Panc1 (cell line): ENCODE measurements around the gene CACTIN. TPM values are rescaled to one million over a fixed set of nuclear protein-coding genes. Genes with fewer than 3 reads are reported as not detected.

ENCODE experiments used
- ATAC-seq: fragments of 200-7000 bp; cut with Tn5 transposase; 2 replicates; pipeline ENCODE4 v1.9.1; 2020; ENCODE audit warnings: mild to moderate bottlenecking, moderate library complexity
- BruUV-seq: library from RNA; stranded (reverse); fragments of 400-500 nt; replicated peaks from 2 replicates; lab custom pipeline; 2021; lab: Mats Ljungman, UMichigan
- CTCF ChIA-PET: fragments of 300-600 bp; sonication (Branson Sonifier 250); formaldehyde crosslinking; loops from one replicate; lab custom pipeline; 2022; ENCODE audit warnings: antibody characterized with exemption; lab: Charles Lee
- POLR2A ChIA-PET: fragments of 300-600 bp; sonication (Branson Sonifier 250); formaldehyde crosslinking; loops from one replicate; lab custom pipeline; 2022; ENCODE audit warnings: antibody characterized with exemption; lab: Charles Lee
- DNase-seq: peaks from one replicate; pipeline ENCODE4 v3.0.0-alpha.2; 2010; ENCODE audit warnings: low read depth, low spot score
- H3K27ac ChIP-seq: 2 replicates; pipeline ENCODE4 v1.5.1; 2011; ENCODE audit warnings: mild to moderate bottlenecking, low read length, inconsistent platforms
- H3K27me3 ChIP-seq: fragments of 200-500 bp; sonication (Bioruptor generic); 2 replicates; pipeline ENCODE4 v1.6.0; 2014; ENCODE audit warnings: low read length, inconsistent platforms; ENCODE audit not compliant: control insufficient read depth, insufficient read depth
- H3K36me3 ChIP-seq: fragments of 200-500 bp; sonication (Bioruptor generic); 2 replicates; pipeline ENCODE4 v1.5.1; 2014; ENCODE audit warnings: inconsistent platforms, mild to moderate bottlenecking, low read length, moderate library complexity; ENCODE audit not compliant: control insufficient read depth, insufficient read depth
- H3K4me1 ChIP-seq: 2 replicates; pipeline ENCODE4 v1.5.1; 2011; ENCODE audit warnings: inconsistent platforms, mild to moderate bottlenecking, low read length, moderate library complexity; ENCODE audit not compliant: control insufficient read depth, insufficient read depth
- H3K4me3 ChIP-seq, 2 experiments: 2 replicates each; pipeline ENCODE4 v1.5.1; 2011 to 2012; ENCODE audit warnings: low read depth in 2 of 2, low read length in 2 of 2, mild to moderate bottlenecking in 2 of 2, inconsistent platforms in 1 of 2, moderate library complexity in 1 of 2
- H3K9me3 ChIP-seq: fragments of 200-500 bp; sonication (Bioruptor generic); 2 replicates; pipeline ENCODE4 v1.5.1; 2014; ENCODE audit warnings: low read depth, mild to moderate bottlenecking, inconsistent platforms, low read length, moderate library complexity; ENCODE audit not compliant: control insufficient read depth, insufficient read depth
- CTCF ChIP-seq: fragments of 450-650 bp; IDR thresholded peaks from 2 replicates; pipeline ENCODE4 v1.5.1; 2017; ENCODE audit warnings: mild to moderate bottlenecking
- POLR2AphosphoS5 ChIP-seq: IDR thresholded peaks from 2 replicates; pipeline ENCODE4 v1.6.1; 2012; ENCODE audit warnings: mild to moderate bottlenecking, low read depth, low read length, moderate library complexity
- REST ChIP-seq, 2 experiments: IDR thresholded peaks; 2 replicates each; pipeline ENCODE4 v1.6.1; 2011 to 2012; ENCODE audit warnings: low read depth in 2 of 2, control low read depth in 1 of 2, low read length in 1 of 2, mild to moderate bottlenecking in 1 of 2, moderate library complexity in 1 of 2; ENCODE audit not compliant: insufficient read depth in 1 of 2
- SIN3A ChIP-seq: IDR thresholded peaks from 2 replicates; pipeline ENCODE4 v1.6.1; 2012; ENCODE audit warnings: low read depth, mild to moderate bottlenecking, low read length, moderate library complexity, borderline replicate concordance; ENCODE audit not compliant: insufficient read depth
- TCF7L2 ChIP-seq: IDR thresholded peaks from 2 replicates; pipeline ENCODE4 v1.6.1; 2011; ENCODE audit warnings: mild to moderate bottlenecking, low read depth, low read length, inconsistent platforms
- in situ Hi-C: cut with HindIII; loops from 2 replicates; pipeline ENCODE4 v1.10.0; 2016; ENCODE audit warnings: low sequenced_read_pairs, low pct_unique_long_range_greater_than_20kb
- intact Hi-C: fragments of 100-400 bp; cut with micrococcal nuclease; formaldehyde crosslinking; loops from one replicate; pipeline ENCODE4 v1.10.0; 2022; ENCODE audit not compliant: unreplicated experiment
- total RNA-seq: library from RNA; stranded (reverse); gene quantifications from one replicate; pipeline ENCODE4 v1.2.1, GENCODE V29; 2021; ENCODE audit not compliant: unreplicated experiment

The CACTIN gene
- total RNA-seq, 1 experiment from 2014 or later, result 25.2 TPM

- Histone ChIP-seq H3K4me1 (no peaks in the 10 kb centered on the region), H3K9me3 (no peaks in the 10 kb centered on the region), H3K4me3 (no peak overlapping the region), H3K27ac (no peak overlapping the region), H3K36me3 (no peaks in the 10 kb centered on the region), H3K27me3 (no peaks in the 10 kb centered on the region)
- intact Hi-C loops (no loop called here), in situ Hi-C loops (no loop called here)
- no peak for DNase-seq
- POLR2A ChIA-PET, result no interaction called here
- CTCF ChIA-PET, result no interaction called here
- TF ChIP-seq SIN3A (no peak), CTCF (no peak), POLR2AphosphoS5 (no peak)
- no TSS peak for BruUV-seq
- ATAC-seq, result no peak
Observed at GRCh38 chr19:3632739-3633558, 6.4 kb upstream of the CACTIN start.

GRCh38 chr19:3632098-3632497 lies 5.5 kb upstream of the CACTIN start:
- H3K27me3 ChIP-seq, result no peaks in the 10 kb centered on the region
- in situ Hi-C loops, result no loop called here
- ATAC-seq, result no peak
- intact Hi-C loops, result no loop called here
- no peak overlapping the region for H3K27ac ChIP-seq
- no peak for TF ChIP-seq TCF7L2
- no peak for TF ChIP-seq CTCF
- no peak for TF ChIP-seq POLR2AphosphoS5
- TF ChIP-seq REST (IDR thresholded peaks at IDR 0.05; ENCODE audit: insufficient read depth in 1 of 2, low read depth in 2 of 2, low read length in 1 of 2), result no peak
- no peak for TF ChIP-seq SIN3A
- no peak overlapping the region for H3K4me3 ChIP-seq
- no peaks in the 10 kb centered on the region for H3K4me1 ChIP-seq
- no peaks in the 10 kb centered on the region for H3K9me3 ChIP-seq
- DNase-seq, result no peak
- no TSS peak for BruUV-seq
- CTCF ChIA-PET, result no interaction called here
- H3K36me3 ChIP-seq, result no peaks in the 10 kb centered on the region
- POLR2A ChIA-PET, result no interaction called here
